Stimulated activated CD4-positive, alpha-beta T cell treated with anti-CD3 and anti-CD28 coated beads, TNF-alpha, amount 100 ng/mL, for 1 hour (primary cell): ENCODE measurements around the gene PARS2.
"Not testable (repeated sequence)": the region's sequence is repeated elsewhere in the genome, so short reads cannot be mapped to it uniquely, and the experiment has no call there.

Experiments used
- DNase-seq, 3 donors: peaks; one replicate each; pipeline ENCODE4 v3.0.0-alpha.2; 2020; ENCODE audit warnings: low read depth in 3 of 3, low spot score in 1 of 3

The PARS2 gene

GRCh38 chr1:54775828-54776721 is 11.8 kb upstream of the PARS2 start:
- DNase-seq, result not testable (repeated sequence)

- no peak for DNase-seq
Measured at GRCh38 chr1:54774820-54775498, 10.6 kb upstream of the PARS2 start.

GRCh38 chr1:54772951-54773350 is 8.6 kb upstream of the PARS2 start:
- DNase-seq, result no peak

- DNase-seq, result no peak
Measured at GRCh38 chr1:54768093-54768492, 3.8 kb upstream of the PARS2 start.

GRCh38 chr1:54767526-54767925 is 3.2 kb upstream of the PARS2 start:
- DNase-seq, result no peak

GRCh38 chr1:54766726-54767125 is 2.4 kb upstream of the PARS2 start:
- DNase-seq, result no peak

GRCh38 chr1:54764922-54765561 is 719 bp upstream of the PARS2 start:
- DNase-seq, result no peak

GRCh38 chr1:54763816-54764132 is 549 bp downstream of the PARS2 start:
- no peak for DNase-seq

- DNase-seq, result no peak
Measured at GRCh38 chr1:54758678-54759348, 5.5 kb downstream of the PARS2 start.

- DNase-seq, result no peak
Measured at GRCh38 chr1:54757833-54758232, 6.5 kb downstream of the PARS2 start.

- DNase-seq, result no peak
Measured at GRCh38 chr1:54754486-54755285, 9.6 kb downstream of the PARS2 start.

- no peak for DNase-seq
Measured at GRCh38 chr1:54754045-54754444, 10.3 kb downstream of the PARS2 start.

GRCh38 chr1:54751426-54751825 is 12.9 kb downstream of the PARS2 start:
- DNase-seq, result no peak

GRCh38 chr1:54750596-54750995 is 13.7 kb downstream of the PARS2 start:
- no peak for DNase-seq

- DNase-seq, result no peak
Measured at GRCh38 chr1:54748094-54748835, 16.1 kb downstream of the PARS2 start.

- DNase-seq, result no peak
Measured at GRCh38 chr1:54745864-54746263, 18.5 kb downstream of the PARS2 start.

GRCh38 chr1:54745274-54745673 is 19.0 kb downstream of the PARS2 start:
- no peak for DNase-seq

- no peak for DNase-seq
Measured at GRCh38 chr1:54744696-54745095, 19.6 kb downstream of the PARS2 start.

GRCh38 chr1:54743416-54744226 is 20.7 kb downstream of the PARS2 start:
- no peak for DNase-seq
